NCI-H2081 treated with DMSO at 0.1 percent for 48 hours (cell line): ENCODE measurements around the gene USP22.

Source experiments
- DNase-seq: peaks from one replicate; lab custom pipeline; 2025; lab: John Stamatoyannopoulos, UW

The USP22 gene

GRCh38 chr17:21019976-21020586 is 22.7 kb downstream of the USP22 start:
- no peak for DNase-seq

- DNase-seq: no peak
These were observed 23.9 kb downstream of the USP22 start for GRCh38 chr17:21018894-21019293.

GRCh38 chr17:21017861-21018260 is 24.9 kb downstream of the USP22 start:
- DNase-seq: no peak

GRCh38 chr17:21017256-21017655 is 25.6 kb downstream of the USP22 start:
- DNase-seq: no peak

- DNase-seq: no peak
These were observed 26.0 kb downstream of the USP22 start for GRCh38 chr17:21016826-21017225.

GRCh38 chr17:21015564-21015963 is 27.2 kb downstream of the USP22 start:
- no peak for DNase-seq

- DNase-seq: no peak
These were observed 28.3 kb downstream of the USP22 start for GRCh38 chr17:21014498-21014897.

GRCh38 chr17:21013983-21014382 is 28.8 kb downstream of the USP22 start:
- DNase-seq: no peak

- no peak for DNase-seq
These were observed 30.1 kb downstream of the USP22 start for GRCh38 chr17:21012736-21013135.

- no peak for DNase-seq
These were observed 31.9 kb downstream of the USP22 start for GRCh38 chr17:21010705-21011596.

GRCh38 chr17:21008992-21009671 is 33.7 kb downstream of the USP22 start:
- DNase-seq: no peak

GRCh38 chr17:21008160-21008915 is 34.5 kb downstream of the USP22 start:
- no peak for DNase-seq

- no peak for DNase-seq
These were observed 35.2 kb downstream of the USP22 start for GRCh38 chr17:21007646-21008045.

- DNase-seq: no peak
These were observed 37.0 kb downstream of the USP22 start for GRCh38 chr17:21005803-21006202.

GRCh38 chr17:21005367-21005766 is 37.4 kb downstream of the USP22 start:
- DNase-seq: no peak

GRCh38 chr17:21004016-21004930 is 38.5 kb downstream of the USP22 start:
- DNase-seq: no peak

- no peak for DNase-seq
These were observed 39.7 kb downstream of the USP22 start for GRCh38 chr17:21003007-21003621.

- DNase-seq: no peak
These were observed 40.4 kb downstream of the USP22 start for GRCh38 chr17:21002309-21003006.

GRCh38 chr17:21001813-21002221 is 41.0 kb downstream of the USP22 start:
- no peak for DNase-seq
